Lower leg skin (tissue), 3 donors: ENCODE results near the gene VSTM2B.

Experiments used
- POLR2A ChIP-seq, 2 donors: fragments of 450-650 bp; IDR thresholded peaks; one replicate each; pipeline ENCODE4 v1.6.1; 2016 to 2017; ENCODE audit warnings: antibody characterized with exemption in 2 of 2, mild to moderate bottlenecking in 1 of 2, moderate library complexity in 1 of 2
- TF ChIP-seq, protein P1 (sequence below), 3 donors: fragments of 450-650 bp; IDR thresholded peaks; one replicate each; pipeline ENCODE4 v1.5.1; 2016; ENCODE audit warnings: antibody characterized with exemption in 3 of 3, mild to moderate bottlenecking in 3 of 3, moderate library complexity in 2 of 3

DNA sequence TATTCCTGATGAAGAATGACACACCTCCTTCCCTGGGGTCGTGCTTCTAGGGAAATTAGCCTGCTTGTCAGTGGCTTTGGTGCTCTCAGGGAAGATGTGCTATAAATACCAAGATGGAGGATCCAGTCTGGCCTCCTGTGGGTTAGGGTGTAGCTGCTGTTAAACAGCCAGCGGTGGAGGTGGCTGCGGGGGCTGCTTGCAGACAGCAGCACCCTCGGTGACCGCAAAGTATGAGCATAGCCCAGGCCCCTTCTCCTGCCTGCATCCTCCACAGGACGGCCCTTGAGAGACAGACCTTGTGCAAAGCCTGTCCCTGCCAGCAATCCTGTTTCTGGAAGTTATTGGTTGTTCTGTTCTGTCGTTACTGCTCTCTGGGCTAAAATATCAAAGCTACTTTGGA lies 11.4 kb downstream of the VSTM2B start:
- TF ChIP-seq, protein P1, sequence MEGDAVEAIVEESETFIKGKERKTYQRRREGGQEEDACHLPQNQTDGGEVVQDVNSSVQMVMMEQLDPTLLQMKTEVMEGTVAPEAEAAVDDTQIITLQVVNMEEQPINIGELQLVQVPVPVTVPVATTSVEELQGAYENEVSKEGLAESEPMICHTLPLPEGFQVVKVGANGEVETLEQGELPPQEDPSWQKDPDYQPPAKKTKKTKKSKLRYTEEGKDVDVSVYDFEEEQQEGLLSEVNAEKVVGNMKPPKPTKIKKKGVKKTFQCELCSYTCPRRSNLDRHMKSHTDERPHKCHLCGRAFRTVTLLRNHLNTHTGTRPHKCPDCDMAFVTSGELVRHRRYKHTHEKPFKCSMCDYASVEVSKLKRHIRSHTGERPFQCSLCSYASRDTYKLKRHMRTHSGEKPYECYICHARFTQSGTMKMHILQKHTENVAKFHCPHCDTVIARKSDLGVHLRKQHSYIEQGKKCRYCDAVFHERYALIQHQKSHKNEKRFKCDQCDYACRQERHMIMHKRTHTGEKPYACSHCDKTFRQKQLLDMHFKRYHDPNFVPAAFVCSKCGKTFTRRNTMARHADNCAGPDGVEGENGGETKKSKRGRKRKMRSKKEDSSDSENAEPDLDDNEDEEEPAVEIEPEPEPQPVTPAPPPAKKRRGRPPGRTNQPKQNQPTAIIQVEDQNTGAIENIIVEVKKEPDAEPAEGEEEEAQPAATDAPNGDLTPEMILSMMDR (IDR thresholded peaks at IDR 0.05): no peak
- TF ChIP-seq POLR2A (IDR thresholded peaks at IDR 0.05): no peak
